Muscle of back (tissue), 11 donors: ENCODE data around the gene MAPK9. TPM values are rescaled to one million over a fixed set of nuclear protein-coding genes. Genes with fewer than 3 reads are reported as not detected.

Experiments used
- DNase-seq, 3 donors: peaks; one replicate each; pipeline versions ENCODE4 v3.0.0 to v3.0.0-alpha.2; 2013
- polyA plus RNA-seq, 10 donors: library from polyadenylated mRNA; unstranded; fragments of 120-200 nt; gene quantifications; one replicate each; pipeline ENCODE4 v1.2.1, GENCODE V29; 2013; ENCODE audit not compliant: insufficient read length in 10 of 10

Gene MAPK9
- polyA plus RNA-seq, 10 donors: 24.3 to 36.8 (median 31.1) TPM

GRCh38 chr5:180297587-180298282 is 5.9 kb upstream of the MAPK9 start:
- no peak for DNase-seq

- DNase-seq: no peak
These were observed 4.9 kb upstream of the MAPK9 start for GRCh38 chr5:180296771-180297170.

- no peak for DNase-seq
These were observed 3.2 kb upstream of the MAPK9 start for GRCh38 chr5:180294913-180295555.

DNA sequence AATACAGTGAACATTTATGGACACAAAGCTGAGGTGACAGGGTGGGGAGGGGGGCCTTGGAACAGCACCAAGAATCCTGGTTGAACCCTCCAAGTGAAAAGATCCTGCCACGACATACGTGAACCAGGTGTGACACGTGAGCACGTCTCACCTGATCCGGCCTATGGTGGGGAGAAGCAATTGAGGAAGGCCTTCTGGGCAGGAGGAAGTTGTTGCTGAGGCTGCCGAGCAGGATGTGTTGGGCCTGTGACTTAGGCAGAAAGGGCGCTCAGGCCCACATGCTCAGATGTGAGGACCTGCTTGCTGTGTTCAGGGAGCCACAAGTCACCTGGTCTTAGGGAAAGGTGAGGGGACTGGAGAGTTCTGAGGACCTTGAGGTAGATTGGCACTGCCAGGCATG is 2.5 kb upstream of the MAPK9 start:
- no peak for DNase-seq

GRCh38 chr5:180291234-180291940 is 496 bp downstream of the MAPK9 start:
- peak in 2 of 3 donors; percentile 32 to 51 for DNase-seq

DNA sequence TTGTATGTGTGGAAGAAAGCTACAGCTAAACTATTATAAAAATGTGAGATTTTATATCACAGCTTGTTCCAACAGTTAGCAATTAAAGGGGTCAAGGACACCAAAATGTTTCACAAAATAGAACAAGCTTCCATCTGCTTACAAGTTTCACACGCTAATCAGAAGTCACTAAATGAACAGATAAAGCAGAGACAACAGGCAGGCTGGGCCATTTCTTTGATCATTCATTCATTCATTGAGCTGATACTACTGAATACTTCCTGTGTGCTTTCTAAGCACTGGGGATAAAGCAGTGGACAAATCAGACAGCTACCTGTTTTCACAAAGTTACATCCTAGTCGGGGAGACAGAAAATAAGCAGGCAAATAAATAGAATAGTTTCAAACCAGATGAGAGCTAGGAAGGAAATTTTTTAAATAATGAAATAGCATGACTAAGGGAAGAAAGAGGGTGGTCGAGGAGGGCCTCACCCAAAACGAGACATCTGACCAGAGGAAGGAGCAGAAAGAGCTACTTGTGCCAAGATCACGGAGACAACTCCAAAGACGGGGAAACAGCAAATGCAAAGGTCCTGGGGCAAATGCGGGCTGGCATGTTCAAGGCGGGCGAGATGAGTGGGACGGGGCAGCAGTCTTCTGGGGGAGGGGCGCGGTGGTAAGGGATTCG is 1.2 kb downstream of the MAPK9 start:
- peak in 1 of 3 donors; percentile 20 for DNase-seq

- no peak for DNase-seq
These were observed 1.9 kb downstream of the MAPK9 start for GRCh38 chr5:180289966-180290365.

GRCh38 chr5:180289433-180289832 is 2.5 kb downstream of the MAPK9 start:
- no peak for DNase-seq

DNA sequence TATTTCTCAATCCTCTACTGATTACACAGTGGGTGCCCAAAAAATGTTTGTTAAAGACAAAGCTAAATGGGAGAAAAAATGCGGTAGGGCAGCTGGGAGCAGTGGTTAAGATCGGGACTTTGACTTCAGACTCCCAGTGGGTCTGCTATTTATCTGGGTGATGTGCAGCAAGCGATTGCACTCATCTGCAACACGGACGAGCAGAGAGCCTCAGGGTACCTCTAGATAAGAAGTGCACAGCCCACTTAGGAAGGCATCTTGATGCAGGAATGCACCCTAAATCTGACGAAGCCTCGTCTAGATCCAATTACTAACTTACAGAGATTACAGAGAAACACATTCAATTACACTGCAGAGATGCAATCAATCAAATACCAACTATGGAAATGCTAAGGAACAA is 4.0 kb downstream of the MAPK9 start:
- DNase-seq: no peak

DNA sequence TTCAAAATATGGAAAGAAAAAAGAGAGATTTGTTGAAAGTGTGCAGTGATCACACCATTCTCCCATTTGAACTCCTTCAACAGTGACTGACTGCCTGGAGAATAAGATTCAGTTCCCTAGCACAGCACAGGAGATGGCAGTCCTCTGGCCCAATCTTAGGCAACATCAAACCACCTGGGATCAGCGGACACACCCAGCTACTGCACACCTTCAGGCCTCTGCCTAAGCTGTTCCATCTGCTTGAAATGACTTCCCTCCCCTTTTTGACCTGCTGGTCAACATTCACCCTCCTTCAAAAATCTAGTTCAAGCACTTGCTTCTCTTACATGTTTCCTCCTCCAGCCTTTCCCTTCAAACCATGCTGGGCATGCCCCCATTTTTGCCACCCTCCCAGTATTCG is 4.5 kb downstream of the MAPK9 start:
- DNase-seq: no peak

- DNase-seq: no peak
These were observed 7.7 kb downstream of the MAPK9 start for GRCh38 chr5:180284149-180284548.

GRCh38 chr5:180283026-180283615 is 8.8 kb downstream of the MAPK9 start:
- peak in 1 of 3 donors; percentile 16 for DNase-seq

DNA sequence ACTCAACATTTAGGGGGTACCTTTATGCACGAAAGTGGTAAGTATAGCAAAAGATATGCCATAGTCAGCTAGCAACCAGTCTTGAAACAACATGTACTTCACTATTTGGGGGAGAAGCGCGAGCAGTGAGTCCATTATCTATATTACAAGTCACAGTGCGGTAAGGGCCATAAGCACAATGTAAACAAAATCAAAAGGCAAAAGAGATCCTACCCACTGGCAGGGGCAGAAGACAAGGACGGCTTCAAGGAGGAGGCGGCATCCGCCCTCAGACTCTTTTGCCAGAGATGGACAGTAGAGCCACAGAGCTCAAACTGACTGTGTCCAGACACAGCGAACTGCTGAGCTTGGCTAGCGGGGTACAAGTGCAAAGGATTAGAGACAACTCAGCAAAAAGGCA is 9.6 kb downstream of the MAPK9 start:
- no peak for DNase-seq

- no peak for DNase-seq
These were observed 10.2 kb downstream of the MAPK9 start for GRCh38 chr5:180281706-180282105.

DNA sequence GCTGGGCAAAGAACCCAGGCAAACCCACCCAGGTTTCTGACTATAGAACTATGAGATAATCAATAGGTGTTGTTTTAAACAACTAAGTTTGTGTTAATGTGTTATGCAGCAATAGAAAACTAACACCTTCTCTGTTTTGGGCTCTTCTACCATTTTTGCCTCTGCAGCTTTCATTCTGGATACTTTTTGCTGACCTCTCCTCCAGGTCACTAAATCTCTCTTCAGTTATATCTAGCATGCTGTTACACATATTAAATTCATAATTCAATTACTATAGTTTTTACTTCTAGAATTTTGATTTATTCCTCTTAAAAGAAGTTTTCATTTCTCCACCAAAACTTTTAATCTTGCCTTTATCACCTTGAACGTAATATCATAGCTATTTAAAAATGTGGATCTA is 17.2 kb downstream of the MAPK9 start:
- no peak for DNase-seq

DNA sequence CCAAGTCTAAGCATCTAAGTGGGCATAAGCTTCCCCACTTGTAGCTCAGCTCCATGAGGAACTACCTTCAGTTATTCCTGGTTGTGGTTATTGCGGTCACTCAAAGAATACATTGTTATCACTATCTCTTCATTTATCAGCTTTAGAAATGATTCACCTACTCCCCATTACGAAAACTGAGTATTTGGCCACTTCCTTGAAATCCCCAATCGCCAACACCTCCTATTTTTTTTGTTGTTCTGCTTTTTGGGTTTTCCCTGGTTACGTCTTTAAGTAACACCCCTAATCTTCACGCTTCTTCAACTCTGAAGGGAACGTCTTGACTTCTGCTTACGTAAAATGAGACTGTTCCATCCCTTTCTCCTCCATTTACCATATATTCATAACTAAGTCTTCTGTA is 20.7 kb downstream of the MAPK9 start:
- DNase-seq: no peak

GRCh38 chr5:180259260-180259611 is 32.6 kb downstream of the MAPK9 start:
- no peak for DNase-seq

GRCh38 chr5:180253036-180253824 is 38.7 kb downstream of the MAPK9 start:
- DNase-seq: peak in 1 of 3 donors; percentile 16

DNA sequence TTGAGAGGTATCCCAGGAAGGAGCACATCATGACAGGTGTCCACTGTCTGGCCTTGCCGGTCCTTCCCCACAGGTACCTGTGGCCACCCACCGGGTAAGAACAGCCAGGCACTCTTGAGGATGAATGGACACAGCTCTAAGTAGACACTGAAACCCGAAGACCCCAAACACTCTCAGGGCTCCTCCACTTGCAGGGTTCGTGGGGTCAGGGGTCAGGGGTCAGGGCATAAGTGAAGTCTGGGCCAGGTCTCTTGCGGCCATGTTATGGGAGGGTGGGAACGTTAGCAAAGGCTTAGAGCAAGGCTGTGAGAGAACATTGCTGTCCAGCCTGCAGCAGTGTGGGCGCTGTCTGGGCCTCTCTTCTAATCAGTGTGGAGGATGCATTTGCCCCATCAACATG is 40.0 kb downstream of the MAPK9 start:
- DNase-seq: no peak

DNA sequence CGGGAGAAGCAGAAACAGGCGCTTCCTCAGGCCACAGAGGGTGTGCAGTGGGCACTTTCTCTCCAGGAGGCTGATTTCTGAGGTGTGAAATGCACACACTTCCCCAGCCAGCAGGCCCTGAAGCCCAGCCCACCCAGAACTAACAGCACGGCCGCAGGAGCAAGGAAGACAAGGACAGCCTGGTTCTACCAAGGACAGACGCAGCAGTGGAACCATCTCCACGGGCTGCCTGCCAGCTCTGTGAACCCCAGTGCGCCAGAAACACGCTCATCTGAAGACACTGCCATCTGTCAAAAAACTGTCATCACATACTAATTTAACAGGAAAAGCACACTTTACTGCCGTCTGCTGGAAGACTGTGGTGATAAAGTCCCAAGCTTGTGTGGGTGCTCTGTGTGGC is 40.7 kb downstream of the MAPK9 start:
- DNase-seq: no peak

DNA sequence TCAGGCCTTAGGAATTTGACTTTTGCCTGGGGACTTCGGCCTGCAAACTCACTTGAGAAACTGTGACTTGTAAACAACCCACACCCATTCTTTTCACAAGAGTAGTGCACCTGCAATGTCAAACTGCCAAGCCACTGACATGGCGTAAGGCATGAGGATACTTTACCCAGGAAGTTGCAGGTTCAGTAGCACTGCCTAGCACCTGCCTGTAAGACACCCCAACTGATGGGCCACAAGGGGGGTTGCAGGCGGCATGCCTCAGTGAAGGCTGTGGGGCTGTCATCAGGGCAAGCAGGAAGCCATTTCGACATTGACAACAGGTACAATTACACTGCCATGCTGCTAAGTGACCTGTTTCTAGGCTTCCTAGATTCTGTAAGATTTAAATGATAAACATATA is 41.6 kb downstream of the MAPK9 start:
- no peak for DNase-seq
